LNCaP clone FGC (cell line): ENCODE data around the gene REG1B.

Experiments used
- DNase-seq: peaks from one replicate; pipeline ENCODE4 v3.0.0-alpha.2; 2011; ENCODE audit warnings: low read depth
- H3K4me3 ChIP-seq: 2 replicates; pipeline ENCODE4 v1.5.1; 2011; ENCODE audit warnings: mild to moderate bottlenecking, low read depth, low read length, control low read depth
- CTCF ChIP-seq: IDR thresholded peaks from 2 replicates; pipeline ENCODE4 v1.5.1; 2012; ENCODE audit warnings: mild to moderate bottlenecking; ENCODE audit not compliant: control insufficient read depth, insufficient read depth; ENCODE audit errors: extremely low read depth

REG1B gene

GRCh38 chr2:79105259-79105658, 17.5 kb upstream of the REG1B start:
- H3K4me3 ChIP-seq, result no peak overlapping the region
- DNase-seq, result no peak
- no peak for TF ChIP-seq CTCF

GRCh38 chr2:79103214-79103613, 15.4 kb upstream of the REG1B start:
- TF ChIP-seq CTCF, result no peak
- H3K4me3 ChIP-seq, result no peak overlapping the region
- peak; percentile 64 for DNase-seq

- no peak for TF ChIP-seq CTCF
- no peak for DNase-seq
- no peak overlapping the region for H3K4me3 ChIP-seq
Observed at GRCh38 chr2:79101024-79101423, 13.2 kb upstream of the REG1B start.

GRCh38 chr2:79100285-79100684, 12.5 kb upstream of the REG1B start:
- no peak for DNase-seq
- no peak overlapping the region for H3K4me3 ChIP-seq
- TF ChIP-seq CTCF, result no peak

GRCh38 chr2:79099140-79099686, 11.4 kb upstream of the REG1B start:
- no peak overlapping the region for H3K4me3 ChIP-seq
- no peak for TF ChIP-seq CTCF
- no peak for DNase-seq

- DNase-seq, result no peak
- TF ChIP-seq CTCF, result no peak
- H3K4me3 ChIP-seq, result no peak overlapping the region
Observed at GRCh38 chr2:79097843-79098242, 10.1 kb upstream of the REG1B start.

- TF ChIP-seq CTCF, result no peak
- no peak overlapping the region for H3K4me3 ChIP-seq
- no peak for DNase-seq
Observed at GRCh38 chr2:79090693-79091092, 2.9 kb upstream of the REG1B start.
